Left colon (tissue), 2 donors: ENCODE data around the gene EIF1AY. TPM values are rescaled to one million over a fixed set of nuclear protein-coding genes. Genes with fewer than 3 reads are reported as not detected.

Source experiments
- total RNA-seq, 2 donors: library from RNA; stranded (reverse); fragmentation: NEBNext Ultra II Directional; extraction: Animal tissue kit (Norgen Biotek cat#: 25700); gene quantifications; one replicate each; pipeline ENCODE4 v1.2.1, GENCODE V29; 2021
- donor health status: DM: no; HTN: no; CAD: no.
- donor health status: DM: yes; HTN: yes; CAD: no.

Gene EIF1AY
- total RNA-seq, 2 donors from 2014 or later, result not detected

Other genes with a start within 250 kb of the EIF1AY start
- gene RPS4Y2, start 180.3 kb downstream of the EIF1AY start, total RNA-seq, result not detected